Measurements from ENCODE around the gene NUAK1.
"Not testable (repeated sequence)": the region's sequence is repeated elsewhere in the genome, so short reads cannot be mapped to it uniquely, and the experiment has no call there.

Gene NUAK1

DNA sequence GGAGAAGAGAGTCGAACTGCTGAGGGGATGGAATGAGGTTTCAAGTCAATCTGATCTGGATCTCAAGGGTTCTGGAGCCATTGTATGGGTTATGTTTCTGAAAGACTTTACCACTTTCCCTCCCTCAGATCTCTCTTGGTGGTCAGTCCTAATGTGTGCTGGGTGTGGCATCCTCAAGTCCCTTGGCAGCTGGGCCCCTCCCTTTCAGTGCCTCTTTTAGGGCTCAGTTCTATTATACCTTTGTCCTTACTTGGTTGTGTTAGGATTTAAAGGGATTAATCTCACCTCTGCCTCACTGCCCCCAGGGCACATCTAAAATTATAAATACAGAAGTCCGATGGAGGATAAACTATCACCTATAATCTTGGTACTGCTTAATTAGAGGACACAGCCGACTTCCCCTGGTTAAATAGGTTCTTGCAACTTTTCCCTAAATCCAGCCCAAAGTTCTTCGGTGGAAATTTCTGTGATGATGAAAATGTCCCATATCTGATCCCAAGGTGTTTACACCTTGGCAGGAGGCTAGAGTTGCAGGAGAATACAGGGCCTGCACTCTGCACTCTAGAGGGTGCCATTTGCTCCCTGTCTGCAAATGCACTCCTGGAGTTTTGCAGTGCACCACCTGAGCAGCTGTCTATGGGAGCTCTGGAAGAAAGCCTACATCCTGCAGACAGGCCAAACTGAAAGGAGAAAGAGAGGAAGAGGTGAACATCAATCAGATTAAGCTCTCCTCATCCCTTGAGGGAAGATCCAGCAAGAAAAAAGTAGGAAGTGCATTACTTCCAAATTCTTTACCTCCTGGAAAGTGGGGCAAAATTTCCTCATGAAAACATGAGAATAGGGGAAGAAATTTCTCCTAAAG, 106.8 kb downstream of the NUAK1 start:
- no peak for DNase-seq

DNA sequence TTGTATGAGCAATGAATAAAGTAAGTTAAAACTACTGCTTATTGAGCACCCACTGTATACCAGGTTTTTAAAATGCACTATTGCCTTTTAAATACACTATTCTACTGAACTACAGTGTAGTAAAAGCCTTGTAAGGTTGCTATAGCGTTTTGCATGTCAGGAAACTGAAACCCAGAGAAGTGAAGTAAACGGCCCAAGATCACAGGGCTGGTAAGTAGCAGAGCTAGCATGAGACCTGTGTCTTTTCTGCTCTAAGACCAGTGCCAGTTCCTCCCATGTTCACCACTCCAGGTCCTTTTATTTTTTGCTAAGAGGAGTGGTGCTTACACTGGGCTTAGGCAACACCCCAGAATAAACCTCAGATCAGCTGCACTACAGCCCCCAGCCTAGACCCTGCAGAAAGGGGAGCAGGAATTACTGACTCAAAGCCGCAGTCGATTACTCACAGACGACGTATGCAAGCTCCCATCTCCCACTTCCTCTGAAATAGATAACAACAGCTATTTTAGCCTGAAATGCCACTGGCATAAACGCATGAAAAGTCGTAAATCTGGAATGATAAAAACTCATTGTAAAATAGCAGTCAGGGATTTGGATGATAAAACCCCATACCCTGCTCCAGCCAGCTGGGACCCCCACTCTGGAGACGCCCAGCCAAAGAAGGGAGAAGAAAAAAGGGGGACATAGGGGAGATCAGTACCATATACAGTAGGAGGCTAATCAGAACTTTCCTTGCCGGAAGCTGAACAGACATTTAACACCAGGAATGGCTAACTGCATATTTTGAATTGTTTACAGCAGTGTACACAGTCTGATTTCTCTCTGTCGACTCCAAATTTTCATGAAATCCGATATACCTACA, 108.3 kb downstream of the NUAK1 start:
- no peak for DNase-seq

DNA sequence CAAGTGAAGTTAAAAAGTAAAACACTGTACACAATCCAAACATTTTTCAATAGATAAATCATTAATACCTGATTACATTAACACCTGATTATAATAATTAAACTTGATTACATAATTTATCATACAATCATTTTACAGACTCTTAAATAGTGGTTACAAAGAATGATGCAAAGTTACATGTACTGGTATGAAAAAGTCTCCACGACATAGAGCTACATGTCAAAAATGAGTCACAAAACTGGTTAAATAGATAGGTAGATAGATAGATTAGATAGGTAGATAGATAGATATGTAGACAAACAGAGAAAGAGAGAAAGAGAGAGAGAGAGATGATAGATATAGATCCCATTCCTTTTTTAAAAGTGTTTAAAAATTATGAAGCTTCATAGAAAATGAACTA, 109.2 kb downstream of the NUAK1 start:
- DNase-seq, result no peak

DNA sequence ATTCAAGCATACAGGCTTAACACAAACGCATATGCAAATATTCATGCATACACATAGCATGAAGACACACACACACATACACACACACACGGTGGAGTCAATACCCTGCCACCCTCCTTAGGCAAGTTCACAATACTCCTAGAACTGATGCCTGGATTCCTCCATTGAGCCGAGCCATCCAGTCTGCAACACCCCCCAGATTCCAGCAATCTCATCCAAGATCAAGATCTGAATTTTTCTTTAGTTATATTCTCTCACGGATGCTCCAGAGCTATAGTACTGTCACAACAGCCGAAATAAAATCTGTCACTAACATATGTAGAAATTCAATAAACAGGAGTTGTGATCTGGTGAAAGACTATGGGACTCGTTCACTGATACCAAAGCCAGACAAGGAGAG, 110.8 kb downstream of the NUAK1 start:
- no peak for DNase-seq

DNA sequence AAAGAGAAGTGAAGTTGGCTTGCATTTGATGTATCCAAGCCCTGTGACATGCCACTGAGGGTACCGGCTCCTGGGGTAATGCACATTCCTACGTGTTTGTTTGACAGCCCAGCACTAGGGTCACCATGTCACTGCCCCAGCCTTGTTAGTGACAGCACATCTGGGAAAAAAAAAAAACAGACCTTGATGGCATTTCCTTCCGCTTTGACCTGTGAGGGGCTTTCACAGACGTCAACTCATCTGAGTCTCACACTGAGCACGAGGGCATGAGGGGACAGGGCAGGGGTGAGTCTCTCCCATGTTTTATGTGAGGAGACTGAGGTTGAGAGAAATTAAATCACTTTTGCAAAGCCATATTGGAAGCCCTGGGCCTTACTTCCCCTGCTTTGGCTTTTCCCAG, 111.5 kb downstream of the NUAK1 start:
- DNase-seq, result no peak

DNA sequence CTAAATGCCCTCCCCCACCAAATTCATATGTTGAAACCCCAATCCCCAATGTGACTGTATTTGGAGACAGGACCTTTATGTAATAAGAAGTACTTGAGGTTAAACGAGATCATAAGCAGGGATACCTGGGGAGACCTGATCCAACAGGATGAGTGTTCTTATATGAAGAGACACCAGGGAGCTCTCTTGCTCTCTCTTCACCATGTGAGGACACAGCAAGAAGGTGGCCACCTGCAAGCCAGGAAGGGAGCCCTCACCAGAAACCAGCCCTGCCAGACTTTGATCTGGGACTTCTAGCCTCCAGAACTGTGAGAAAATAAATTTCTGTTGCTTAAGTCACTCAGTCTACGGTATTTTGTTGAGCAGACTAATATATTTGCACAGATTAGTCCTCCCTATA, 113.6 kb downstream of the NUAK1 start:
- no peak for DNase-seq

DNA sequence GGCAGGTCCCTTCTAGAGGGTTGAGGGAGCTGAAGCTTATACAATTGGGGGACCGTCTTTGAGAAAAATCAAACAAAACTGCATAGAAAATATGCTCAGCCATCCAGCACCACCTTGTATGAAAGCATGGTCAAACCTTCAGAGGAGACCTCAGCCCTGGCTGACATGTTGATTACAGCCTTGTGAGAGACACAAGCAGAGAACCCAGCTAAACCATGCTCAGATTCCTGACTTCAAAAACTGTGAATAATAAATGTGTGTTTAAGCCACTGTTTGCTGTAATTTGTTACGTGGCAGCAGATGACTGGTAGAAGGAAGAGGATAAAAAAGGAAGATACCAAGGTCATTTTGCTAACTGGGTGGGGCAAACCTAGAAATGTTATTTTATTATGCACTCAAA, 115.7 kb downstream of the NUAK1 start:
- DNase-seq, result no peak

DNA sequence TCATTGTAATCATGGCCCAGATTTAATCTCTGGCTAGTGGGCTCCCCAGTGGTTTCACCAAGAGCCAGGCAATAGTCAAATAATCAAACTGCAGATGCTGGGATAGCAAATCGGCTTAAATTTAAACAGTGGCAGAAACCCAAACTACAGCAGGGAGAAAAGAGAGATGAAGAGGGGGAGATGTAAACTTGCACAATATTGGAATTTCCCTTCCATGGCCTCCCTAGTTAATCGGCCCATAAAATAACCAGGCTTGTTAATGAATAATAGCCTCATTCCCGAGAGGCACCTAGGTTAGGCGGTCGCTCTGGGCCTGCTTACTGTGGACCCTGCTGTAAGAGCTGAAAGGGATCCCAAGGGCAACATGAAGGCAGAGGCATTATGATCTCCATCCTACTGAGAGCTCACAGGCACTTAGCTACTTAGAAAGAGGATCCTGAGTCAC, 116.2 kb downstream of the NUAK1 start:
- DNase-seq, result no peak

DNA sequence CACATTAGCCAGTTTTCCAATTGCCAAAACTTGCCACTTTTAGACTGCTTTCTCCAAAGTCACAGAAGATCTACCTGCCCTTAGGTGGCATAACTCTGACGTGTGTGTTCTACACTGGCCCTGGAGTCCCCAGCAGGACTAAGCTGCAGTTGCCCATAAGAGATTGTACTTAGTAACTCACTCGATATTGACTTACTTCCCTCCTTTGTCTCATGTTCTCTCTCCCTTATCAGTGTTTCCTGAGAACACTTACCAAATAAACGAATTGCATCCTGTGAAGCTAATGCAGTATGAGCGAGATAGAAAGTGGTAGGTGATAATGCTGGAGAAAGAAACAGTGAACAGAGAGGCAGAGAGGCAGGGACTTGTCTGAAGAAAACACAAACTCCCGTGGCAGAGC, 117.2 kb downstream of the NUAK1 start:
- no peak for DNase-seq

DNA sequence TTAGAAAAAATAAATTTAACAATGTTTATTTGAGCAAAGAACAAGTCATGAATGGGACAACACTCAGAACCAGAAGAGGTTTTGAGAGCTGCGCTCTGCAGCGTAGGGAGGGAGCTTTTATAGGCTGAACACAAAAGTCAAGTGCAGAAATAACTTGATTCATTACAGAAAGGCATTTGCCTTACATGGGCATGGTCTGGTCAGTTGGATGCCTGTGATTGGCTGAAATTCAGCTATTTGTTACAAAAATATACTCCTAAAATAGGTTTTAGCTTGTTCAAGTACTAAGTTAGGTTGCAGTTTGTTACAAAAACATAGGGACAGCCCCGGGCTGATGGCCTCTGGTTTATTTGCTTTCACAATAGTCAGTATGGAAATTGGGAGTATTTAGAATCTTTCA, 118.0 kb downstream of the NUAK1 start:
- no peak for DNase-seq

DNA sequence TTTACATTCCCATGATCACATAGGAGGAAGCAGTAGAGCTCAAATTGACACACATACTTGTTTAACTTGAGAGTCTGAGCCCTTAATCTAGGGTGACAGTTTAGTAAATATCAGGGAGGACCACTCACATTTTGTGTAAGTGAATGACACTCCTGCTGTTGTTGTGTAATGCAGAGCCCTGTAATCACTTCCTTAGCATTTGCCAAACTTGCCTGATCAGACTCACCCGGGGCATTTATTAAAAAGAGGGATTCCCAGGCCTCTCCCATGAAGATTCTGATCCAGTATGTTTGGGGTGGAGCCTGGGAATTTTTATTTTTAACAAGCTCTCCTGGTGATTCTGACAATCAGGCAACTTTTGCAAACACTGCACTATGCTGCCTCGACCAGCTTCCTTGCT, 119.6 kb downstream of the NUAK1 start:
- DNase-seq, result no peak

DNA sequence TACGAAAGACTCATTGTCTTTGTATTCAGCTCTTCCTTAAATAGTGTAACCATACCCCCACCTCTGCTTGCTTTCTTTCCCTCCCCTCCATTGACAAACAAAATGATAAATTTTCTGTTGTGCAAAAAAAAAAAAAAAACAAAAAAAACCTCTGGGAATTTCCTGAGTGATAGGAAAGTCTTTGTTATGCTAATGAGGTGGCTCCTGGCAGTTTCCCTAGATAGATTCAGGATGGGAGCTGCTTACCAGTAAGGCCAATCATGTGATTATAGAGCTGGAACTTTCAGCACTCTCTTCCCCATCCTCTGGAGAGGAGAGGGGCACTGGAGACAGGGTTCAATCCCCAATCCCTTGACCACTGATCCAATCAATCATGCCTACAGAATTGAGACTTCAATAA, 120.5 kb downstream of the NUAK1 start:
- DNase-seq, result no peak

DNA sequence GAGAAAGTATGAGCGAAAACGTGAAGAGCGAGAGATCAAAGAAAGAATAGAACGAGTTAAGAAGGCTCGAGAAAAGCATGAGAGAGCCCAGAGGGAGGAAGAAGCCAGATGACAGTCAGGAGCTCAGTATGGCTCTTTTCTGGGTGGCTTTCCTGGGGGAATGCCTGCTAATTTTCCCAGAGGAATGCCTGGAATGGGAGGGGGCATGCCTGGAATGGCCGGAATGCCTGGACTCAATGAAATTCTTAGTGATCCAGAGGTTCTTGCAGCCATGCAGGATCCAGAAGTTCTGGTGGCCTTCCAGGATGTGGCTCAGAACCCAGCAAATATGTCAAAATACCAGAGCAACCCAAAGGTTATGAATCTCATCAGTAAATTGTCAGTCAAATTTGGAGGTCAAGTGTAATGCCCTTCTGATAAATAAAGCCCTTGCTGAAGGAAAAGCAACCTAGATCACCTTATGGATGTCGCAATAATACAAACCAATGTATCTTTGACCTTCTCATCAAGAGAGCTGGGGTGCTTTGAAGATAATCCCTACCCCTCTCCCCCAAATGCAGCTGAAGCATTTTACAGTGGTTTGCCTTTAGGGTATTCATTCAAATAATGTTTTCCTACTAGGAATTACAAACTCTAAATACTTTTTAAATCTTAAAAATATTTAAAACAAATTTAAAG, 122.0 kb downstream of the NUAK1 start:
- not testable (repeated sequence) for DNase-seq

DNA sequence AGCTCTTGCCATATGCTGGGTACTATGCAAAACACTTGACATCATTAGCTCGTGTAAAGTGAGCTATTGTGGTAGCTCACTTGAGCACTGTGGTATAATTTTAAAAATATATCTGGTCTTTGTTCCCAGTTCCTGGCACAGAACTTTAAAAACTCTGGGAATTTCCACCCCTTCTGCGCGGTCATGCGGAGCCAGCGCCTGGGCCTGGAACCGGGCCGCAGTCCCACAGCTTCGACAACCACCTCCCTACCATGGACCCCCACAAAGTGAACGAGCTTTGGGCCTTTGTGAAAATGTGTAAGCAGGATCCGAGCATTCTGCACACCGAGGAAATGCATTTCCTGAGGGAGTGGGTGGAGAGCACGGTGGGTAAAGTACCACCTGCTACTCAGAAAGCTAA, 123.1 kb downstream of the NUAK1 start:
- DNase-seq, result no peak

DNA sequence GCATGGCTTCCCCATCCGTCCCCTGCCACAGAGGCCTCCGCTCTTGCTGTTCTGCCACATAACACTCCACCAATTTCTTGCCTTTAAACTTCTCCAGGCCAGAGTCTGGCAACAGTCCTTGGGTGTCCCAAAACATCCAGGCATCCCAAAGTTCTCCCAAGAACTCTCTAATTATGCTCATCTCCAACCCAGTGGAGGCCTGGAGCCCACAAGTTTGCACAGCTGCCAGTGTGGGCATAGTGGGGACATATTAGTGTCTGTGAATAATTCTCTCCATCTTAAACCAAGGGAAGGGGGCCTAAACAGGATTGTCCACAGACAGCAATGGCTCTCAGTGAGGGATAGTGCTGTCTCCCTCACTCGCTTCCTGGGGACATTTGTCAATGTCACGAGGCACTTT, 124.8 kb downstream of the NUAK1 start:
- no peak for DNase-seq

All from C1 segment of cervical spinal cord (tissue), 14 donors.